DOHH2 (cell line): ENCODE measurements around the gene ENDOD1.

Source experiments
- EZH2phosphoT487 ChIP-seq: fragments of 200-600 bp; sonication (generic); IDR thresholded peaks from 2 replicates; pipeline ENCODE4 v1.6.1; 2017; ENCODE audit warnings: borderline replicate concordance, mild to moderate bottlenecking, antibody characterized with exemption, low read length, moderate library complexity, mixed read lengths
- TF ChIP-seq, protein P1 (sequence below): fragments of 200-600 bp; sonication (generic); IDR thresholded peaks from one replicate; pipeline ENCODE4 v1.5.1; 2014; ENCODE audit warnings: antibody characterized with exemption, mild to moderate bottlenecking, low read depth, low read length; ENCODE audit not compliant: poor library complexity, severe bottlenecking

DNA sequence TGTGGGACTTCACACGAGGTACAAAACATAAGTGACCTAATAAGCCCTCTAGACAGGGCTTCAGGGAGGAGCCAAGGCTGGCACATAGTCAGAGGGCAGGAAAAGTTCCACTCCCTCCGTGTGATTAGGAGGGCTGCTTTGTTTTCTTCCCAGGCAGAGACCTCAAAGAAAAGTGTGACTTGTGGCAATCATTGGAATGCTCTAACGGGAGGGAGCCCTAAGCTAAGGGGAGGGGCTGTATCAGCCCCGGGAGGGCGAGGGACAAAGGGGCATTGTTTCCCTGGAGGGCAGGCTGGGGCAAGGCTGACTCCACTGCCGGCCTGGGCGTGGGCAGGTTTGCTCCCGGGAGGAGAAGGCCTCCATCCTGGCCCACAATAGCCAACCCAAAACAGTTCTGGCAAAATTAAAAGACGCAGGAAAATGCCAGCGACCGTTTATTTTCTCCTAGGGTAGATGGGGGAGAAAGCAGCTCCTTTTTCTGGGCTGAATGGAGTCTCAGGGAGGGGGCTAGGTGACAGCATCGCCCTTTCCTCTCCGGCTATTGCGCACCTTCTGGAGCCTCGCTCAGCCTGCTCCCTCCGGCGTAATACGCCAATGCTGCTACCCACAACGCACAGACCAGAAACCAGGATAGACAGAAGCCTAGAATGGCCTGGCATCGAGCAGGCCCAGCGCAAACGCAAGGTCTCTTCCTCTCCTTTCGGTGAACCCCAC is 60.2 kb downstream of the ENDOD1 start:
- TF ChIP-seq, protein P1, sequence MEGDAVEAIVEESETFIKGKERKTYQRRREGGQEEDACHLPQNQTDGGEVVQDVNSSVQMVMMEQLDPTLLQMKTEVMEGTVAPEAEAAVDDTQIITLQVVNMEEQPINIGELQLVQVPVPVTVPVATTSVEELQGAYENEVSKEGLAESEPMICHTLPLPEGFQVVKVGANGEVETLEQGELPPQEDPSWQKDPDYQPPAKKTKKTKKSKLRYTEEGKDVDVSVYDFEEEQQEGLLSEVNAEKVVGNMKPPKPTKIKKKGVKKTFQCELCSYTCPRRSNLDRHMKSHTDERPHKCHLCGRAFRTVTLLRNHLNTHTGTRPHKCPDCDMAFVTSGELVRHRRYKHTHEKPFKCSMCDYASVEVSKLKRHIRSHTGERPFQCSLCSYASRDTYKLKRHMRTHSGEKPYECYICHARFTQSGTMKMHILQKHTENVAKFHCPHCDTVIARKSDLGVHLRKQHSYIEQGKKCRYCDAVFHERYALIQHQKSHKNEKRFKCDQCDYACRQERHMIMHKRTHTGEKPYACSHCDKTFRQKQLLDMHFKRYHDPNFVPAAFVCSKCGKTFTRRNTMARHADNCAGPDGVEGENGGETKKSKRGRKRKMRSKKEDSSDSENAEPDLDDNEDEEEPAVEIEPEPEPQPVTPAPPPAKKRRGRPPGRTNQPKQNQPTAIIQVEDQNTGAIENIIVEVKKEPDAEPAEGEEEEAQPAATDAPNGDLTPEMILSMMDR: no peak
- TF ChIP-seq EZH2phosphoT487: no peak
